ENCODE data around the gene PRR35. TPM values are rescaled to one million over a fixed set of nuclear protein-coding genes. Genes with fewer than 3 reads are reported as not detected.
"Not testable (repeated sequence)": the region's sequence is repeated elsewhere in the genome, so short reads cannot be mapped to it uniquely, and the experiment has no call there.

The PRR35 gene
- polyA plus RNA-seq, 4 donors: 8.2 to 20.3 (median 16.6) TPM

GRCh38 chr16:591892-592517 lies 31.8 kb downstream of the PRR35 start:
- DNase-seq (ENCODE audit: low read depth in 4 of 4, low spot score in 2 of 4): no peak

DNA sequence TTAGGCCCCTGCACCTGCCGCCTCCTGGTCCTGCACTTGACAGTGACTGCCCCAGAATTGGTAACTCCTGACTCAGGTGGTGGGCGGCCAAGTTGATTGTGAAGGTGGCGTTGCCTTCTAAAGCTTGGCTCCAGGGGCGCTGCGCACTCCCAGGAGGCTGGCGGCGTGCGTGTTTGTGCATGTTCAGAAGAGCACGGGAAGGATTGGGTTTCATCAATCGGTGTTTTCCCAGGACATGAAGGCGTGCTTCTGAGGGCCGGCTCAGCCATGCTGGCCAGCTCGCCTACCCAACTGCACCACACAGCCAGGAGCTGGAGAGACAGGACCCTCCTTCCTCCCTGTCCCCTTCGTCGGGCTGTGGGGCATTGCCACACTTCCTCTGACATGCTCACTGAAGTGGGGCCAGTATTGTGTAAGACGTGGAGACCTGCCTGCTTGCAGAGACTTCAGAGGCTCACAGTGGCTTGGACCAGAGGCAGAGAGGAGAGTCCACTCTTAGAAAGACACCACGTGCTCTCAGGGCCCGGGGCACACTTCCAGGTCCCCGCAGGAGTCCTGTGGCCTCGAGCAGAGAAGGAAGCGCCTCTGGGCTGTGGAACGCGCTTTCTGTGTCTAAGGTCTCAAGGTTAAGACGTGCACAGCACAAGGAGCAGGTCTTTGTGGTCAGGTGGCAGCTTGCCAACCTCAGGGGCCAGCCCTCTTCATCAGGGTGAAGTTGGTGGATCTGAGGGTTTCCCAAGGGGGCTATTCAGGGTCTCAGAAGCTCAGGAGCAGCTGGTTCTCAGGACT lies 32.5 kb downstream of the PRR35 start:
- DNase-seq (ENCODE audit: low read depth in 4 of 4, low spot score in 2 of 4): no peak

- DNase-seq (ENCODE audit: low read depth in 4 of 4, low spot score in 2 of 4): no peak
These were observed 33.2 kb downstream of the PRR35 start for GRCh38 chr16:593406-593805.

- no peak for DNase-seq (ENCODE audit: low read depth in 4 of 4, low spot score in 2 of 4)
These were observed 33.6 kb downstream of the PRR35 start for GRCh38 chr16:593807-594206.

DNA sequence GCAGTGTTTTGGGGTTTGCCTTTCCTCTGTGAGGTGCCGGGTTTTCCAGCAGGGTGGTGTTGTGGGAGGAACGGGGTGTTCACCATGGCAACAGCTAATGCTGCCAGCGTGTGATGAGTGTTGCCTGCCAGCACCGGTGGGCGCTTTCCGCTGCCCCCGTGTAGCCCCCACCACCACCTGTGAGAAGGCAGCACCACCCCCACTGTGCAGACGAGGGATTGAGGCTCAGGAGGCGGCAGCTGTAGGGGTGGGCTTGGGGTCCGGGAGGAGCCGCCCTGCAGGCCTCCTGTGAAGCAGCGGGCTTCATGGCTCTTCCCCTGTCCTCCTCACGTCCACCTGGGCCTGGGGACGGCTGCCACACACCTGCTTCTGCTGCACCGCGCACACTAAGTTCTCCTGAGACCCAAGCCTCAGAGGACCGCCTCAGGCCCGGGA lies 34.9 kb downstream of the PRR35 start:
- DNase-seq (ENCODE audit: low read depth in 4 of 4, low spot score in 2 of 4): no peak

- no peak for DNase-seq (ENCODE audit: low read depth in 4 of 4, low spot score in 2 of 4)
These were observed 35.9 kb downstream of the PRR35 start for GRCh38 chr16:595942-596735.

- no peak for DNase-seq (ENCODE audit: low read depth in 4 of 4, low spot score in 2 of 4)
These were observed 36.5 kb downstream of the PRR35 start for GRCh38 chr16:596736-597060.

- not testable (repeated sequence) for DNase-seq (ENCODE audit: low read depth in 4 of 4, low spot score in 2 of 4)
These were observed 37.5 kb downstream of the PRR35 start for GRCh38 chr16:597655-598054.

DNA sequence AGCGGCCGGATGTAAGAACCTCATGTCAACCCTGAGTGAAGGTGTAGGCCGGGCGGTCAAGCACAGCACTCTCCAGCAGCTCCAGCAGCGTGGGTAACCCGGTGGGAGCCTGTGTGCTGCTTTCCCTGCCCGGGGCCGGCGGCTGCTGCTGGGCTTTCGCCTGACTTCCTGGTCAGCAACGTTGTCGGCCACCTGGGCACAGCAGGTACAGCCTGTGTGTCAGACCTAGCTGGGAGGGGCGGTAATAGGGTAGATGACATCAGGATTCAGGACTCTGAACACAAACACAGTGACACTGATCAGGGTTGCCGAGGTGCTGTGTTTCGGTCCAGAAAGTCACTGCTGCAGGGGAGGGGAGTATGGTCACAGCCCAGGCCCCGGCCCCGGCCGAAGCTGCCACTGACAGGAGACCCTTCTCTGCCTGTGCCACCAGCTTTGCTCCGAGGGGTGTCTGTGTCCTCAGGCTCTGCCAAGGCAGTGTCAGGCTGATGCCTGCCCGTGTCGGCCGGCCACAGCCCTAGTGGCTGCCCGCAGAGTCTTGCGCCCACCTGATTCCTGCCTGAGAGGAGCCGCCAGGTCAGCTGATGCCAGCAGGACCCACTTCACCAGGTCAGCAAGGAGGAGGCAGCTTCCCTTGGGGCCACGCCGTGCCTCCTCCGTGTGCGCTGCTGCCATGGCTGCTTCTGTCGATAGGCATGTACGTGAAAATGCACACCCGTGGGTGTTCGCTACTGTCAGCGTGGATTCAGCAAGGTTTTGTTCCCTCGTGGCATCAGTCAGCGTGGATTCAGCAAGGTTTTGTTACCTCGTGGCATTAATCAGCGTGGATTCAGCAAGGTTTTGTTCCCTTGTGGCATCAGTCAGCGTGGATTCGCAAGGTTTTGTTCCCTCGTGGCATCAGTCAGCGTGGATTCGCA lies 38.9 kb downstream of the PRR35 start:
- DNase-seq (ENCODE audit: low read depth in 4 of 4, low spot score in 2 of 4): no peak

DNA sequence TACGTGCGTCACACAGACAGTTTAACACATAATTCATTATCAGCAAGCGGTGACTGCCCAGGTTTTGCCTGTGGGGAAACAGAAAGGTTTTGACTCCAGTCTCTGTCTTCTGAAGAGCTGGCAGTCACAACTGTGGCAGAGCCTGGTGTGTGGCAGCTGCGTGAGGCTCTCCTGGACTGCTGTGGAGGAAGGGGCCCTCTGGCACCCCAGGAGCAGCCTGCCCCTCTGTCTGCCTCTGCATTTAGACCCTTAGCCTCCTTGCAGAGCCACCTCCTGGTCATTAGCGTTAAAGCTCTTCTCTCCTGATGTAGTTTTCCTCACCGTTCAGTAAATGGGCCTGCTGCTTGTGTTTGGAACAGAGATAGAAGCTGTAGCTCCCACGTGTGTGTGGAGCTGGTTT lies 40.6 kb downstream of the PRR35 start:
- no peak for DNase-seq (ENCODE audit: low read depth in 4 of 4, low spot score in 2 of 4)

- no peak for DNase-seq (ENCODE audit: low read depth in 4 of 4, low spot score in 2 of 4)
These were observed 43.7 kb downstream of the PRR35 start for GRCh38 chr16:603933-604332.

DNA sequence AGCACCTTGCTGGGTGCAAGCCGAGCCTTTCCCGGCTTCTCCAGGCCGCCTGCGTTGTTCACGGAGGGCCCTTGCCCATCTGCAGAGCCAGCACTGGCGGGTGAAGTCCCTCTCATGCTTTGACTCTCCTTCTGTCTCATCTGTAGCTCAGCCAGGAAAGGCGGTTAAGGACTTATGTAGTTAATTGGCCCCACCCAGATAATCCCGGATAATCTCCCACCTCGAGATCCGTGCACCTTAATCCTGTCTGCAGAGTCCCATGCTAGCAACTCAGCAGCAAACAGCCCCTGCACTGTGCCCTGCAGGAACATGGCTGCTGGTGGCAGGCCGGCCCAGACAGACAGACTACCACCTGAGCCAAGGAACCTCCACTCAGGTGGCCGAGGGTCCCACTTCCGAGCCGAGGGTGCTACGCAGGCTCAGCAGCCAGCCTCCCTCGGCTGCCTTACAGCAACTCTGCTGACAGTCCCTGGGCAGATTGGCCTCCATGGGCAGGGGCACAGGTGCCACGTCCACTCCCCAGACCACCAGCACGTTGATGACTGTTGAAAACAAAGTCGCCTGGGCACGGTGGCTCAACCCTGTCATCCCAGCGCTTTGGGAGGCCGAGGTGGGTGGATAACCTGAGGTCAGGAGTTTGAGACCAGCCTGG lies 46.6 kb downstream of the PRR35 start:
- DNase-seq (ENCODE audit: low read depth in 4 of 4, low spot score in 2 of 4): no peak

- no peak for DNase-seq (ENCODE audit: low read depth in 4 of 4, low spot score in 2 of 4)
These were observed 47.8 kb downstream of the PRR35 start for GRCh38 chr16:608019-608418.

- DNase-seq (ENCODE audit: low read depth in 4 of 4, low spot score in 2 of 4): no peak
These were observed 49.1 kb downstream of the PRR35 start for GRCh38 chr16:609316-609715.

- no peak for DNase-seq (ENCODE audit: low read depth in 4 of 4, low spot score in 2 of 4)
These were observed 49.8 kb downstream of the PRR35 start for GRCh38 chr16:609984-610383.

GRCh38 chr16:610513-611381 lies 50.6 kb downstream of the PRR35 start:
- no peak for DNase-seq (ENCODE audit: low read depth in 4 of 4, low spot score in 2 of 4)

- no peak for DNase-seq (ENCODE audit: low read depth in 4 of 4, low spot score in 2 of 4)
These were observed 54.9 kb downstream of the PRR35 start for GRCh38 chr16:615122-615521.
